ENCODE results near the gene CDR2L. TPM values are rescaled to one million over a fixed set of nuclear protein-coding genes. Genes with fewer than 3 reads are reported as not detected.

The CDR2L gene
- polyA plus RNA-seq, 3 donors: 0.05 TPM; not detected in 2

GRCh38 chr17:75006653-75007052 lies 19.2 kb downstream of the CDR2L start:
- no peak overlapping the region for H3K27ac Mint-ChIP-seq
- no peaks in the 10 kb centered on the region for H3K4me1 ChIP-seq (ENCODE audit: control insufficient read depth in 1 of 2, insufficient read depth in 2 of 2, low read length in 2 of 2)
- DNase-seq: peak in 2 of 3 donors; percentile 19 to 38
- H3K27ac ChIP-seq (ENCODE audit: low read depth in 1 of 2, low read length in 2 of 2): no peak overlapping the region
- H2AFZ ChIP-seq (ENCODE audit: insufficient read depth, low read depth, low read length, poor library complexity, severe bottlenecking): no peak overlapping the region
- no peaks in the 10 kb centered on the region for H3K9me3 ChIP-seq (replicated peaks in 1 of 2; ENCODE audit: control insufficient read depth in 1 of 2, insufficient read depth in 1 of 2, low read length in 2 of 2)
- H3K4me3 ChIP-seq (replicated peaks in 1 of 3; ENCODE audit: low read depth in 2 of 3, low read length in 3 of 3): no peak overlapping the region
- H3K9me3 Mint-ChIP-seq: no peaks in the 10 kb centered on the region
- H3K79me2 ChIP-seq (ENCODE audit: insufficient read depth, low read length): no peaks in the 10 kb centered on the region
- H3K27me3 ChIP-seq (ENCODE audit: control insufficient read depth in 2 of 2, insufficient read depth in 2 of 2, low read length in 2 of 2): no peaks in the 10 kb centered on the region
- WGBS (ENCODE audit: insufficient coverage): 63% methylated on average over 4 of the region's 5 CpGs
- no peak for TF ChIP-seq CTCF (IDR thresholded peaks at IDR 0.05)
- no peaks in the 10 kb centered on the region for H3K36me3 Mint-ChIP-seq
- no peak overlapping the region for H3K4me3 Mint-ChIP-seq
- no peaks in the 10 kb centered on the region for H4K20me1 ChIP-seq (ENCODE audit: insufficient read depth, low read length)
- H3K4me1 Mint-ChIP-seq: peaks cover 5% of the 10 kb centered on the region
- no peak overlapping the region for H3K9ac ChIP-seq (ENCODE audit: insufficient read depth, low read length, poor library complexity, severe bottlenecking)
- intact Hi-C loops (cut with micrococcal nuclease): loop anchor here in 1 of 2 donors (5.0 kb wide), 1 partner anchor 44 kb away; no protein-coding TSS in a partner anchor
- peaks cover 1 to 10% (median 4%) of the 10 kb centered on the region in 3 donors for H3K27me3 Mint-ChIP-seq (ENCODE audit: low read depth in 3 of 3)
- no peaks in the 10 kb centered on the region for H3K36me3 ChIP-seq (replicated peaks in 1 of 2; ENCODE audit: control insufficient read depth in 1 of 2, insufficient read depth in 2 of 2, low read length in 2 of 2)
- no peak overlapping the region for H3K4me2 ChIP-seq (replicated peaks; ENCODE audit: extremely low read depth, low read length, poor library complexity, severe bottlenecking)

- peaks cover 9% of the 10 kb centered on the region for H3K4me1 Mint-ChIP-seq
Observed at GRCh38 chr17:75008373-75008772, 20.9 kb downstream of the CDR2L start.

More at GRCh38 chr17:75008373-75008772, 20.9 kb downstream of the CDR2L start:
- Histone ChIP-seq H3K36me3 (replicated peaks in 1 of 2; ENCODE audit: control insufficient read depth in 1 of 2, insufficient read depth in 2 of 2, low read length in 2 of 2) (no peaks in the 10 kb centered on the region), H3K79me2 (ENCODE audit: insufficient read depth, low read length) (peaks cover 7% of the 10 kb centered on the region), H3K4me1 (ENCODE audit: control insufficient read depth in 1 of 2, insufficient read depth in 2 of 2, low read length in 2 of 2) (peaks cover 11 to 15% of the 10 kb centered on the region in 2 donors), H3K4me2 (replicated peaks; ENCODE audit: extremely low read depth, low read length, poor library complexity, severe bottlenecking) (no peak overlapping the region), H3K4me3 (replicated peaks in 1 of 3; ENCODE audit: low read depth in 2 of 3, low read length in 3 of 3) (no peak overlapping the region), H3K9me3 (replicated peaks in 1 of 2; ENCODE audit: control insufficient read depth in 1 of 2, insufficient read depth in 1 of 2, low read length in 2 of 2) (no peaks in the 10 kb centered on the region), H2AFZ (ENCODE audit: insufficient read depth, low read depth, low read length, poor library complexity, severe bottlenecking) (no peak overlapping the region), H3K27ac (ENCODE audit: low read depth in 1 of 2, low read length in 2 of 2) (no peak overlapping the region), H3K9ac (ENCODE audit: insufficient read depth, low read length, poor library complexity, severe bottlenecking) (no peak overlapping the region), H3K27me3 (ENCODE audit: control insufficient read depth in 2 of 2, insufficient read depth in 2 of 2, low read length in 2 of 2) (no peaks in the 10 kb centered on the region), H4K20me1 (ENCODE audit: insufficient read depth, low read length) (peaks cover 7% of the 10 kb centered on the region)
- Mint-ChIP-seq H3K9me3 (no peaks in the 10 kb centered on the region), H3K27ac (no peak overlapping the region), H3K36me3 (no peaks in the 10 kb centered on the region), H3K4me3 (no peak overlapping the region), H3K27me3 (ENCODE audit: low read depth in 3 of 3) (peaks cover 4 to 10% (median 6%) of the 10 kb centered on the region in 3 donors)
- intact Hi-C loops (cut with micrococcal nuclease): loop anchor here in 1 of 2 donors (5.0 kb wide), 1 partner anchor 46 kb away; no protein-coding TSS in a partner anchor
- no peak for DNase-seq
- 100% methylated on average over 1 of the region's 6 CpGs for WGBS (ENCODE audit: insufficient coverage)
- no peak for TF ChIP-seq CTCF (IDR thresholded peaks at IDR 0.05)

Measured in CD14-positive monocyte (primary cell).